ENCODE data around the gene FNDC1.

The FNDC1 gene

GRCh38 chr6:159313018-159313417 is 143.8 kb downstream of the FNDC1 start:
- no peak for DNase-seq

- DNase-seq, result no peak
Measured at GRCh38 chr6:159315562-159315961, 146.4 kb downstream of the FNDC1 start.

DNA sequence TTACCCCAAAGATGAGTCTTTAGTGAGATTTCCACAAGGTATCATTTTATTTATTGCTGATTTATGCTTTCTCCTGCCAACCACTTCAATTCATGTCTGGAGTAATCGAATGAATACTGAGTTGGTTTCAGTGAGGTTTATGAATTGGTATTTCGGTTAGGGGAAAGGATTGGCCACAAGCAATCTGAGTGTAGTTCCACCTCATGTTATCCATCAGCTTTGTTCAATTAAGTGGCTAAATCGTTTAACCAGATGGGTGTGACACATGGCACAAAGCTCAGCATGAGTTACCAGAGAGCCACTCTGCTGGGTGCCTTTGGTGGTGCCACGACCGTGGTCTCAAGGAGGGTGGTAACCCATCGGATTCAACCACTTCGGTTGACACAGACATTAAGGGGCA is 148.2 kb downstream of the FNDC1 start:
- DNase-seq, result no peak

- no peak for DNase-seq
Measured at GRCh38 chr6:159321267-159321666, 152.1 kb downstream of the FNDC1 start.
